OCI-LY3 (cell line): ENCODE results near the gene HSPBP1.

Experiments used
- EZH2phosphoT487 ChIP-seq: fragments of 200-600 bp; shearing (Covaris generic); IDR thresholded peaks from 2 replicates; pipeline ENCODE4 v1.6.1; 2018; ENCODE audit warnings: antibody characterized with exemption, mixed run types, low read depth
- TF ChIP-seq, protein P1 (sequence below): fragments of 200-600, 300-600 bp; sonication (generic); IDR thresholded peaks from 2 replicates; pipeline ENCODE4 v1.5.1; 2014; ENCODE audit warnings: antibody characterized with exemption, low read length, low read depth

DNA sequence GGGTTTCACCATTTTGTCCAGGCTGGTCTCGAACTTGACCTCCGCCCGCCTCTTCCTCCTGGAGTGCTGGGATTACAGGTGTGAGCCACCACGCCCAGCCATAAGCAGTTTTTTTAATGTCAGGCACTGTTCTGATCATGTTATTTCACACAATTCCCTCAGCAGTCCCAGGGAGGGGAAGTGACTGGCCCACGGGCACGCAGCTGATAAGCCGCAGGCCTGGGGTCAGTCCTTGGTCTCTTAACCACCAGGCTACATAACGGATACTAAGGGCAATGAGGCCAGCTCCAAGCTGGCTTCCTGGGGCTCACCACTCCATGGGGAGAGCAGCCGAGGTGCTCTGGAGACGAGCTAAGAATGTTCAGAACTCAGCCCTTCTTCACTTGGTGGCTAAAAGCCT lies 17.4 kb upstream of the HSPBP1 start:
- TF ChIP-seq, protein P1, sequence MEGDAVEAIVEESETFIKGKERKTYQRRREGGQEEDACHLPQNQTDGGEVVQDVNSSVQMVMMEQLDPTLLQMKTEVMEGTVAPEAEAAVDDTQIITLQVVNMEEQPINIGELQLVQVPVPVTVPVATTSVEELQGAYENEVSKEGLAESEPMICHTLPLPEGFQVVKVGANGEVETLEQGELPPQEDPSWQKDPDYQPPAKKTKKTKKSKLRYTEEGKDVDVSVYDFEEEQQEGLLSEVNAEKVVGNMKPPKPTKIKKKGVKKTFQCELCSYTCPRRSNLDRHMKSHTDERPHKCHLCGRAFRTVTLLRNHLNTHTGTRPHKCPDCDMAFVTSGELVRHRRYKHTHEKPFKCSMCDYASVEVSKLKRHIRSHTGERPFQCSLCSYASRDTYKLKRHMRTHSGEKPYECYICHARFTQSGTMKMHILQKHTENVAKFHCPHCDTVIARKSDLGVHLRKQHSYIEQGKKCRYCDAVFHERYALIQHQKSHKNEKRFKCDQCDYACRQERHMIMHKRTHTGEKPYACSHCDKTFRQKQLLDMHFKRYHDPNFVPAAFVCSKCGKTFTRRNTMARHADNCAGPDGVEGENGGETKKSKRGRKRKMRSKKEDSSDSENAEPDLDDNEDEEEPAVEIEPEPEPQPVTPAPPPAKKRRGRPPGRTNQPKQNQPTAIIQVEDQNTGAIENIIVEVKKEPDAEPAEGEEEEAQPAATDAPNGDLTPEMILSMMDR: no peak
- no peak for TF ChIP-seq EZH2phosphoT487
